Measurements from ENCODE around the gene ETFBKMT. TPM values are rescaled to one million over a fixed set of nuclear protein-coding genes. Genes with fewer than 3 reads are reported as not detected.

The ETFBKMT gene
- total RNA-seq, 1 experiment from 2014 or later, result 1.7 TPM

DNA sequence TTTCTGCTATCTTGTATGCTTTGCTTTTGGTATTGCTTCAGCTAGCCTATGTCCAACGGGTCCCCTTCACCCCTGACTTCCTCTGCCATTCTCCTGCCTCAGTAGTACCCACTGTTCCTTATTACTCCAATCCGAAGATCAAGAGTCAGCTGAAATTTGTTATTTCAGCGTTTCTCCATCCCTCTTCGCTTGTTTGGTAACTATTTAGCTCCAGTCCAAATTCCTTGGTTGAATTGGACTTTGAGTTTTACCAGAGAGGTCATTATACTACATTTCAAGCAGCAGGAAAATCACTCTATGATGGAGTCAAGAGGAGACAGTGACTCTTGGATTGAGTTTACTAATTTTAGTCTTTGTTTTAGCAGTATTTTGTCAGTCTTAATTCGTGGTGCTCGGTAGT is 4.5 kb downstream of the ETFBKMT start:
- no peak overlapping the region for H3K9ac ChIP-seq (ENCODE audit: low read length)
- TF ChIP-seq POLR2A (IDR thresholded peaks at IDR 0.05; ENCODE audit: borderline replicate concordance, extremely low read depth, insufficient read depth, insufficient read length) (no peak), SP1 (IDR thresholded peaks at IDR 0.05; ENCODE audit: low read depth) (no peak), REST (IDR thresholded peaks at IDR 0.05; ENCODE audit: low read depth) (no peak), ZBTB33 (IDR thresholded peaks at IDR 0.05; ENCODE audit: extremely low read depth, insufficient replicate concordance, low read length) (no peak), SRF (IDR thresholded peaks at IDR 0.05; ENCODE audit: low read depth) (no peak), ZNF274 (IDR thresholded peaks at IDR 0.05; ENCODE audit: low read depth, low read length) (no peak), YY1 (IDR thresholded peaks at IDR 0.05; ENCODE audit: extremely low read depth, insufficient replicate concordance, low read depth, low read length) (no peak), CEBPB (IDR thresholded peaks at IDR 0.05; ENCODE audit: low read depth) (no peak), ZFX (IDR thresholded peaks at IDR 0.05) (no peak), CBX3 (IDR thresholded peaks at IDR 0.05; ENCODE audit: low read depth) (no peak), ATF3 (IDR thresholded peaks at IDR 0.05) (no peak), FOSL1 (IDR thresholded peaks at IDR 0.05; ENCODE audit: low read depth) (no peak), ELF1 (IDR thresholded peaks at IDR 0.05; ENCODE audit: borderline replicate concordance, low read depth) (no peak), EZH2phosphoT487 (IDR thresholded peaks at IDR 0.05; ENCODE audit: borderline replicate concordance) (no peak), EGR1 (IDR thresholded peaks at IDR 0.05; ENCODE audit: low read depth) (no peak), JUND (IDR thresholded peaks at IDR 0.05) (no peak), RAD21 (IDR thresholded peaks at IDR 0.05; ENCODE audit: low read depth) (no peak), TCF7L2 (IDR thresholded peaks at IDR 0.05; ENCODE audit: borderline replicate concordance, extremely low read depth, insufficient read depth, insufficient read length) (no peak)
- TF ChIP-seq, protein P1, sequence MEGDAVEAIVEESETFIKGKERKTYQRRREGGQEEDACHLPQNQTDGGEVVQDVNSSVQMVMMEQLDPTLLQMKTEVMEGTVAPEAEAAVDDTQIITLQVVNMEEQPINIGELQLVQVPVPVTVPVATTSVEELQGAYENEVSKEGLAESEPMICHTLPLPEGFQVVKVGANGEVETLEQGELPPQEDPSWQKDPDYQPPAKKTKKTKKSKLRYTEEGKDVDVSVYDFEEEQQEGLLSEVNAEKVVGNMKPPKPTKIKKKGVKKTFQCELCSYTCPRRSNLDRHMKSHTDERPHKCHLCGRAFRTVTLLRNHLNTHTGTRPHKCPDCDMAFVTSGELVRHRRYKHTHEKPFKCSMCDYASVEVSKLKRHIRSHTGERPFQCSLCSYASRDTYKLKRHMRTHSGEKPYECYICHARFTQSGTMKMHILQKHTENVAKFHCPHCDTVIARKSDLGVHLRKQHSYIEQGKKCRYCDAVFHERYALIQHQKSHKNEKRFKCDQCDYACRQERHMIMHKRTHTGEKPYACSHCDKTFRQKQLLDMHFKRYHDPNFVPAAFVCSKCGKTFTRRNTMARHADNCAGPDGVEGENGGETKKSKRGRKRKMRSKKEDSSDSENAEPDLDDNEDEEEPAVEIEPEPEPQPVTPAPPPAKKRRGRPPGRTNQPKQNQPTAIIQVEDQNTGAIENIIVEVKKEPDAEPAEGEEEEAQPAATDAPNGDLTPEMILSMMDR (IDR thresholded peaks at IDR 0.05 in 2 of 3, conservative IDR thresholded peaks at IDR 0.05 in 1 of 3; ENCODE audit: borderline replicate concordance in 1 of 3, insufficient read depth in 1 of 3, low read depth in 2 of 3, low read length in 2 of 3), result no peak
- intact Hi-C loops (cut with micrococcal nuclease), result no loop called here
- CTCF ChIA-PET, result no interaction called here
- RAD21 ChIA-PET (ENCODE audit: low non-redundant PET in 1 of 2, low total read pairs in 2 of 2, uncharacterized antibody in 2 of 2, unreplicated experiment in 2 of 2), result no interaction called here
- no TSS peak for BruUV-seq (replicated peaks)
- no peaks in the 10 kb centered on the region for H3K9me2 ChIP-seq (ENCODE audit: insufficient read depth)
- peaks cover 6 to 13% of the 10 kb centered on the region in 2 experiments; a peak in 3 of 4 replicates for H3K4me1 ChIP-seq (ENCODE audit: control insufficient read depth in 1 of 2, insufficient read depth in 2 of 2, low read length in 2 of 2)
- H2AFZ ChIP-seq (ENCODE audit: low read depth, low read length, poor library complexity, severe bottlenecking), result no peak overlapping the region
- H3K27me3 ChIP-seq (ENCODE audit: insufficient read depth, low read length), result no peaks in the 10 kb centered on the region
- H3K27ac ChIP-seq (ENCODE audit: low read depth, low read length), result no peak overlapping the region
- 0 out of 4 replicates have a peak, but pooled peaks cover 0 to 3% of the 10 kb centered on the region in 2 experiments for H3K9me3 ChIP-seq (ENCODE audit: control insufficient read depth in 1 of 2, insufficient read depth in 1 of 2, low read depth in 1 of 2, low read length in 2 of 2)
- no peak overlapping the region for H3K4me2 ChIP-seq (ENCODE audit: low read length)
- POLR2A ChIA-PET, result no interaction called here
- H3K4me3 ChIP-seq (replicated peaks in 1 of 2; ENCODE audit: low read depth in 1 of 2, low read length in 2 of 2), result no peak overlapping the region
- no peaks in the 10 kb centered on the region for H3K36me3 ChIP-seq (ENCODE audit: control insufficient read depth in 1 of 2, insufficient read depth in 2 of 2, low read length in 2 of 2)
- DNase-seq (ENCODE audit: low read depth, low spot score) (no peak), ATAC-seq (no peak)
- H4K20me1 ChIP-seq (ENCODE audit: insufficient read depth), result no peaks in the 10 kb centered on the region
- H3K79me2 ChIP-seq (ENCODE audit: insufficient read depth, low read length), result no peaks in the 10 kb centered on the region

Data from HCT116 (cell line).